ENCODE measurements around the gene CNOT3.
A peak's percentile ranks its signal among the peaks of the same experiment; 100 is the strongest.
"Not testable (repeated sequence)": the region's sequence is repeated elsewhere in the genome, so short reads cannot be mapped to it uniquely, and the experiment has no call there.

The CNOT3 gene

DNA sequence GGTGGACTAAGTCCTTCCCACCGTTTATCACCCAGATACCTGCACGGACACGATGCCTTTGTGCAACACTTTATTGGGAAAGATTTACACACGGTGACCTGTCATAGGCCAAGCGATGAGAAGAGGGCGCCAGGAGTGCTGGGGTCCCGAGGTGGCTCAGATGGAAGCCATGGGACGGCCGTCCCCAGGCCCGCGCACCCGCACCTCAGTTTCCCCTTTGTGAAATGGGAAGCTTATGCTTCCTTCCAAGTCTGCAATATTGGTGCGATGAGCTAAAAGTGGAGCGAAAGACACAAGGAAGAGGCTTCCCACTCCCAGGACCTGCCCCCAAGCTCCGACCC, 35.8 kb downstream of the CNOT3 start:
- DNase-seq: no peak

DNA sequence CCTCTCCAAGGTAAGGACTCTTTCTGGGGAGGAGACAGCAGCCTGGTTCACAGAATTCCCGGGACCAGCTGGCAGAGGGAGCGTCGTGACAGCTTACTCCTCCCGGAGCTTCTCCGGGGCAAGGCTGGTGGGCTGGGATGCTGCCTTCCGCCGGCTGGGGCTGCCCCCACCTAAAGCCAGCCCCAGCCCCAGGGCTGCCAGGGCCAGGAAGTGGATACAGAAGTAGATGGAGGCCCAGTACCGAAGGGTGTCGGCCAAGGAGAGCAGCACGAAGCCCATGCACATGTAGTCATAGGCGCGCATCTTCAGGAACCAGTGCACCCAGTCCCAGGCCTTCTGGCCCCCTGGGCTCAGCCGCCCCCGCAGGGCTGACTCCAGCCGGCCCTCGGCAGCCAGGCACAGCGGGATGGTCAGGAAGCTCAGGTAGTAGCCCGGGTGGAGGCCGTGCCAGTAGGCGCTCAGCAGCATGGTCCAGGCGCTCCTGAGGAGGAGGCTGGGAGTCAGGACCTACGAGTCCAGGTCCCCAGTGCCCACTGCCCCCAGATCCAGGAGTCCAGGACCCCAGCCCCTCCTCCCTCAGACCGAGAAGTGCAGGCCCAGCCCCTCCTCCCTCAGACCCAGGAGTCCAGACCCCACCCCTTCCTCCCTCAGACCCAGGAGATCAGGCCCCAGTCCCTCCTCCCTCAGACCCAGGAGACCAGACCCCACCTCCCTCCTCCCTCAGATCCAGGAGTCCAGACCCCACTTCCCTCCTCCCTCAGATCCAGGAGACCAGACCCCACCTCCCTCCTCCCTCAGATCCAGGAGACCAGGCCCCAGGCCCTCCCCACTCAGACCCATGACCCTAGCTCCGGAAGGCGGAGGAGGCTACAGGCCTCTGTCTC, 36.6 kb downstream of the CNOT3 start:
- DNase-seq: no peak

DNA sequence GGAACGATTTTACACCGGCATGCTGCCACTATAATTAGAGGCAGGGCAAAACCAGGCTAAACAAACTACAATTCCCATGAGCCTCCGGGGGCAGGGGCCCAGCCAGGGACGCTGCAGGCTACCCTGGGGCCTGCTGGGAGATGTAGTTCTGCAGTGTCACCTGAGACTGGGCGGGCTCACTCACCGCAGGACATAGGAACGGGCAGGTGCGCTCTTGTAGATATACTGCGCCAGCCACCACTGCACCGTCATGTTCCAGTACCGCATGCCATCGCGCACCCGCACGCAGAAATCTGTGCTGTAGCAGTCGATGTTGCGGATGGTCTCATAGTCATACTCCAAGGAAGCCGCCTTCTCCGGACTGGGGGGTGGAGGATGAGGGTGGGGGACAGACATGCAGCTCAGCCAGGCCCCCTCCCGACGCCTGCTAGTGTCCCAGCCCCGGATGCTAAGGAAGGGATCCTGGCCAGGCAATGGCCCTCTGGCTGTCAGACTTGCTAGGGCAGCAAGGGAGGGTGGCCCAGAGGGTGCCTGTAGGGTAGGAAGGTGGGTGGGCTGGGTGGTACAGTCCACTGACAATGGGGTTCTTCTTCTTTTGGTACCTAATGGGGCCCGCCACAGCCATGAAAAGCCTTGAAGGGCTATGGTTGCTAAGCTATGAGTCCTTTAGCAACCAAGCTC, 41.2 kb downstream of the CNOT3 start:
- peak; percentile 30 to 53 for DNase-seq

DNA sequence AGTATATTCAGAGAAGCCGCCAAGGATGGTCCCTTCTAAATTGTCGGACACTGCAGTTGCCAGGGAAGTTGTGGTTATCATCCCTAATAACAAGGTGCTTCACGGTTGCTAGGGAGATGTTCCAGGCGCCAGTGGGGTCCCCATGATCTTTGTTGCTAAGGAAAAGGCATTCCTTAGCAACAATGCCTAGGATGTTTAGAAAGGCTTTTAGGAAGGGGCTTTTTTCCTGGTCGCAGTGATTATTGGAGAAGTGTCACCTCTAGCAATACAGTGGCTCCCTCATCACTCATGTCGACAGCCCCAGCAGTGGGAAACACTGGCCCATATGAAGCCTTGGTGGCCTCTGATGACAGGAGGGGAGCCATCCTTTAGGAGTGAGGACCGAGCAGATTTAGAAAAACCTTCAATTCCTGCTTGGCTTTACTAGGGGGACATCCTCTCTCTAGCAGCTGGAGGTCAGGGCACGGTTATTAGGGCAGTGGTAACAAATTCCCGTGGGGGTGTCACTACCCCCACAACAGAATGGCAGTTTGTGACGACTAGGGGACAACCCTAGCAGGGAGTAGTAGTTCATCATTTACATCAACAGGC, 41.8 kb downstream of the CNOT3 start:
- no peak for DNase-seq

DNA sequence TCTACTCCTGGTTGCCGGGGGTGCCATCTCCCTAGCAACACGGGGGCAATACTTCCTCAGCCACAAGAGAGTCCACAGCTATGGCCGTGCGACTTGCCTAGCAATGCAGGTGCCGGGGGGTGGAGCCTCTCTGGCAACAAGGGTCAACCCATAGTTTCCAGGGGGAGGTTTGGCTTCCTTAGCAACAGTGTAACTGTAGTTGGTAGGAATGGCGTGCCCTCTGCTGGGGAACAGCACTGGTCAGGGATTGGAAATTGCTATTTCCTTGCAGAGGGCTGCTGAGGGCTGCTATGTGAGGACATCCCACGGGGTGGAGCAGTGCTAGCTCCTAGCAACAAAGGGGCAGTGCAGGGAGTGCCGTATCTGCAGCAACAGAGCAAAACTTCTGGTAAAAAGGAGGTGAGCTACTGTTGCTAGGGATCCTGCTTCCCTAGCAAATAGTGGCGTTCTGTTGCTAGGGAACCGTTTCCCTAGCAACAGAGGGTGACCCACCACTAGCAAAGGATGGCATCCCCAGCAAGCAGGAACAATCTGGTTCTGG, 42.4 kb downstream of the CNOT3 start:
- peak; percentile 23 to 59 for DNase-seq

DNA sequence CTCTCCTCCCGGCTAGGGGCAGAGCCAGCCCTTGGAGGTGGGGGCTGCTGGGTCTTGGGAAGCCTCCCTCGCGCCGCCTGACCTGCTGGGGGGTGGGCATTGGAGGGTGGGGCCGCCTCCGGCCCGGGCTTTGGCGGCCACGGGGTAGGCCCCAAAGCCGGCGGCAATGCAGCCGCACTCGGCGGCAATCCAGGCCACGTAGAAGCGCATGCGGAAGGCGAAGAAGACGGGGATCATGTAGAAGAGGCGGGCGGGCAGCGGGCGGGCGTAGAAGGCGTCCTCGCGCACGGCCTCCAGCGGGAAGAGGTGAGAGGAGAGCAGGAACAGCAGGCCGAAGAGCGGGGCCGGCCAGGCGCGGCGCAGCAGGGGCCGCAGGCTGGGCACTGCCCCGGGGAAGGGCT, 43.1 kb downstream of the CNOT3 start:
- no peak for DNase-seq

DNA sequence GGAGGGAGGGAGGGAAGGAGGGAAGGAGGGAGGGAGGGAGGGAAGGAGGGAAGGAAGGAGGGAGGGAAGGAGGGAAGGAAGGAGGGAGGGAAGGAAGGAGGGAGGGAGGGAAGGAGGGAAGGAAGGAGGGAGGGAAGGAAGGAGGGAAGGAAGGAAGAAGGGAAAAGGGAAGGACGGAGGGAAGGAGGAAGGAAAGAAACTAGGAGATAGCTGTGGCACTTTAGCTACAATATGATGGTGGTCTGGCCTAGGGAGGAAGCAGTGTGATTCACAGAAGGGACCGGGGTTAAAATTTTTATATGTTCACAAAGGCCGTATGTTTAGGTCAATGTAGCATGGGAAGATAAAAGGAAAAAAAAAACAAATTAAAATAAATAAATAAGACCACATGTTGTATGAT, 44.3 kb downstream of the CNOT3 start:
- not testable (repeated sequence) for DNase-seq

DNA sequence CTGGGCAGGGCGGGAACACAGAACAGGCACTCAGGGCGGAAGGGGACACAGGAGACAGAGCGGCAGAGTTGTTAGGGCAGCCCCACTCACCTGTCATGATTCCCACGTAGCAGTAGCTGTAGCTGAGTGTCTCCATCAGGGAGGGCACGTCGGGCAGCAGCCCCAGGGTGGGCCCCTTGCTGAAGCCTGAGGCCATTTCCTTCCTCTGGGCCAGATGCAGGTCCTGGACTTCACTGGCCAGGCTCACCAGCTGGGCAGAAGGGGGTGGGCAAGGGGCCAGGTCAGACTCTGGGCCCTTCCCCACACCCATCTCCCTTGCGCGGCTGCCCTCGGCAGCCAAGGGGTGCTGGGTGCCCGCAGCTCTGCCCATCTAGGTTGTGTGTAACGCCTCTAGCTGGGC, 45.9 kb downstream of the CNOT3 start:
- no peak for DNase-seq

DNA sequence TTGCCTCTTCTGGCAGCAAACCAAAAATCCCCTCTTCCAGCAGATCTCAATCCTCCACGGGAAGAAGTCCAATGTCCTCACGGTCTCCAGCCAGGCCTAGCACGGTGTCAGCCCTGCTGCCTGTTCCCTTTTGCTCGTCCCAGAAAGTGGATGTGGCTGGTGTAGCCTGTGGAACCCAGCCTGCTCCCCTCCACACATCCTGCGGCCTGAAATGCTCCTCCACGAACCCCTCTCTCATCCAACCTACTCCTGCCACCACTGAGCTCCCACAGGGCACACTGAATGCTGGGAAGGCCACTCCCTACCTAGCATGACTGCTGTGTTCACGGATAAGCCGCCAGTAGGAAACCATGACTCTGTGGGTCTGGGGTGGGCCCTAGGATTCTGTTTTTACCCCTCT, 48.8 kb downstream of the CNOT3 start:
- DNase-seq: no peak

DNA sequence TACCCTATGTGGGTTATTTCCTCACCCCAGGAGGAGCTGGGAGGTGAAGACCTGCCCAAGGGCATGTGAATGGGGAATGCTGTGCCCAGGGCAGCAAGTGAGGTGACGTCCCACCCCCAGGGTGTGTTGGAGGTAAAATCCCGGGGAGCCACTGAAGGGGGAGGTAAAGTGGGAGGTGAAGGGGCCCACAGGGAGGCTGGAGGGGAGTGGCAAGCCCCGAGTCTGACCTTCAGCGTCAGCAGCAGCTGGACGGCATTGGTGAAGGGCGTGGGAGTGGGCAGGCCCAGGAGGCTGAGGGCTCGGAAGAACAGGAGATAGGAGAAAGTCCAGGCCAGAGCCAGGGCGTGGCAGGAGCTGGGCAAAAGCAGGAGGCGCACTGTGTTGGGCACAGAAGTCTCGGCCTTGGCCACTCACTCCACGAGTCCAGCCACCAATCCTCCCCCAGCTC, 49.4 kb downstream of the CNOT3 start:
- no peak for DNase-seq

DNA sequence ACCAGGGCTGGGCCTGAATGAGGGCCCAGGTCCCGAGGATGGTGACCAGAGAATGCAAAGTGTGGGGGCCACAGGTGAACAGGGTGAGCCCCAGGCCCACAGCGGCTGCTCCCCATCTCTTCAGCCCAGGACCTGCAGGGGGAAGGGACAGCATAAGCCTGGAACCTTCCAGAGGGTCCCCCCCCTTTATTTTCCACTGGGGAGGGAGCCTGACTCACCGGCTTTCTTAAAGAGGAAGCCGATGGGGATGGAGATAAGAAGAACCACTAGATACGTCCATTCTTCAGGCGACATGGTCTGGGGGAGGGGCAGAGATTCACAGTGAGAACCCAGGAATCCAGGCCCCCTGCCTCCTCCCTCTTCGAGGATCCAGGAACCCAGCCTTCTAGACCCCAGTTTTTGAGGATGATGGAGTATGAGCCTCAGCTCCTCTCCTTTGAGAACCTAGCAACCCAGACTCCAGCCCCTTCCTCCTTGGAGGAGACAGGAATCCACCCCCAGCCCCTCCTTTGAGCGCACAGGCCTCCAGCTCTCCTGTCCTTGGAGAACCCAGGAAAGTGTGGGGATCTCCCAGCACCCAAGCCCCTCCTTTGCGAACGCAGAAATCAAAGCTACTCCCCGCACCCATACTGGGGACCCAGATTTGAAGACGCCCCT, 50.8 kb downstream of the CNOT3 start:
- DNase-seq: no peak

DNA sequence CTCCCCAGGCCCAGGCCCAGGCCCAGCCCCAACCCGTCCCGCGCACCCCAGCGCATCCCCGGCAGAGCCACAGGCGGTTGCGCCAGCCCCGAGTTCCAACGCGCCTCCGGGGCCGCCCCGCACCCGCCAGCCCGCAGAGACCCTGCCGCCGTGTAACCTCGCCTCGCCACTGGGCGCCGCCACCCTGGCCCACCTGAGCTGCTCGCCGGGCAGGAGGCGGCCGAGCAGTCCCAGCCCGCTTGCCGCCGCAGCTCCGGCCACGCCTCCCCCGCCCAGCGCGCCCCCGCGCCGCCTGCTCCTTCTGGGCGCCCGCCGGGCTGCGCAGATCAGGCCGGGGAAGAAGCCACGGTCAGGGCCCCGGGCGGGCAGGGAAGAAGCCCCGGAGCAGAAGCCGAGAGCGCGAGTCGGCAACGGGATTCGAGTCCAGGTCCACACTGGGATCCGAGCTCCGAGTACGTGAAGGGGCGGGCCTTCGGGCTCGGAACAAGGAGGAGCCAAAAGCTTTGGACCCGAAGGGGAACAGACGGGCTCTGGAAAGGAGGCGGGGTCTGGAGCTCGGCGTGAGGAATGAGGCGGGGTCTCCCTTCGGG, 51.7 kb downstream of the CNOT3 start, which contains the start of gene MBOAT7:
Gene MBOAT7, minus strand, starts transcription at position 436 of the 590 bp plus-strand sequence. CDS start 1,072 bp downstream, outside the sequence.
- no peak for DNase-seq

DNA sequence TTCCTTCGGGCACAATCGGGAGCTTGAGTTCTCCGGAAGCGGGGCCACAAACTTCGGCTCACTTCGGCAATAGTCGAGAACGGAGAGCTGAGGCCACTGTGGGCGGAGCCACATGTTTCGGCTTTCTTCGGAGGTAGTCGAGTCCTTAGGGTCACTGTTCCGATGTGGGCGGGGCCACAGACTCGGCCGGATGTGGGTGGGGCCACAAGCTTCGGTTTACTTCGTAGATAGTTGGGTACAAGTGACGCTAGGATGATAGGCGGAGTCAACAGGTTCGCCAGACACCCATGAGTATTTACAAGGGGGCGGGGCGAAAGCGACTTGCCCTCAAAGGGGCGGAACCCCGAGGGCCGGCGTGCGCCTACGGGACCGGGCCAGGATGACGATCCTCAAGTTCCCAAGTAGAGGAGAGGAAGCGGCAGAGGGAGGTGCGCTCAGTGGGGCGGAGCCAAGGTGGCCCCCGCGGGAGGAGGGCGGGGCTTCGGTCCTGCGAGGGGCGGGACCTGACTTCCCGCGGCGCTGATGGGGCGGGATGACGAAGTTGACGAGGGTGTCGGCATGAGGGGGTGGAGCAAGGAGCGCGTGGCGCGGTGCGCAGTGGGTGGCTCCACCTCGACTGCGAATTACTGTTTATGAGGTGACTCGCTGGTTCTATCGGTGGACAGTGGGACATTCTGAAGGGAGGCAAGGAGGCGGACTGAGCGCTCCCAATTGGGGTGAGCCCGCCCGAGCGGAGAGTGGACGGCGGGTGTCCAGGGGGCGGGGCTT, 52.4 kb downstream of the CNOT3 start:
- peak; percentile 100 for DNase-seq

DNA sequence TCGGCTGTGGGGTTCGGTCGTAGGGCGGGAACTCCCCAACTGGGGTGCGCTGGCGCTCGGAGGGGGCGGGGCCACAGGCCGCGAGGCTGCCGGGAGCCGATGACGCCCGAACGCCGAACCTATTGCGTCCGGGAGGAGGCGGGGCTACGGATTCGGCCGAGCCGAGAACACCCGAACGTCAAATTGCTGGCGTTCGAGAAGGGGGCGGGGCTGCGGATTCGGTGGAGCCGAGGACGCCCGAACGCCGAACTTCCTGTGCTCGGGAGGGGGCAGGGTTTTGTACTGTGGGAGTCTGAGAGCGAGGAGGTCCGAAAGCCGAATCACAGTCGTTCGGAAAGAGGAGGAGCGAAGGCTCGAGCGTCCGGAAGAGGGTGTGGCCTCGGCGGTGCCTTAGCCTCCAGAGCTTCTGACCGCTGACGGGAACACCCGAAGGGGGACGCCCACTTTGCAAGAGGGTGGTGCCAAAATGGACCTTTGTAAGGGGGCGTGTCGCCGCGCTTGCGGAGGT, 53.0 kb downstream of the CNOT3 start:
- DNase-seq: peak; percentile 98 to 99

DNA sequence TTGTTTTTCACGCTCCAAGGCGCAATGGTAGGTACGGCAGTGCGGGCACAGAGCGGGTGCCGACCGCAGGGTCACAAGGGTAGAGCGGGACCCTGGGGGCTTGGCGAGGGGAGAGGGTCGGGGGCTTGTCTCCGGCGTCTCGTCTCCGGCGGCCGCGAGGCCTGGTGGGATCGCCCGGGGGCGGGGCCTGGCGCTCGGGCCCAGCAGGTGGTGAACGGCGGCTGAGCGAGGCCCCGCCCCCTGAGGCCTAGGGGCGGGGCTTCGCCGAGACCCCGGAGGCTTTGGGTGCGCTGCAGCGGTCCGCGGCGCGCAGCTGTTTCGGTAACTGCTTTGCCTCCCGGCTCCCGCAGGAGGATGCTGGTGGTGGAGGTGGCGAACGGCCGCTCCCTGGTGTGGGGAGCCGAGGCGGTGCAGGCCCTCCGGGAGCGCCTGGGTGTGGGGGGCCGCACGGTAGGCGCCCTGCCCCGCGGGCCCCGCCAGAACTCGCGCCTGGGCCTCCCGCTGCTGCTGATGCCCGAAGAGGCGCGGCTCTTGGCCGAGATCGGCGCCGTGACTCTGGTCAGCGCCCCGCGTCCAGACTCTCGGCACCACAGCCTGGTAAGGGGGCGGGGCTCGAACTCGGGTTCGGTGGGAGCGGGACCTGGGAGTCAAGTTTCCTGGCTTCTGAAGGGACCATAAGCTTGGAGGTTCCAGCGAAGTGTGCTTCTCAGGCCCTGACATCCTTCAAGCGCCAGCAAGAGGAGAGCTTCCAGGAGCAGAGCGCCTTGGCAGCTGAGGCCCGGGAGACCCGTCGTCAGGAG, 53.6 kb downstream of the CNOT3 start, which contains the start of gene TSEN34:
Gene TSEN34, plus strand, starts transcription at position 298 of the 800 bp plus-strand sequence. Its CDS starts 57 bp downstream, at position 355.
- peak; percentile 78 to 87 for DNase-seq

DNA sequence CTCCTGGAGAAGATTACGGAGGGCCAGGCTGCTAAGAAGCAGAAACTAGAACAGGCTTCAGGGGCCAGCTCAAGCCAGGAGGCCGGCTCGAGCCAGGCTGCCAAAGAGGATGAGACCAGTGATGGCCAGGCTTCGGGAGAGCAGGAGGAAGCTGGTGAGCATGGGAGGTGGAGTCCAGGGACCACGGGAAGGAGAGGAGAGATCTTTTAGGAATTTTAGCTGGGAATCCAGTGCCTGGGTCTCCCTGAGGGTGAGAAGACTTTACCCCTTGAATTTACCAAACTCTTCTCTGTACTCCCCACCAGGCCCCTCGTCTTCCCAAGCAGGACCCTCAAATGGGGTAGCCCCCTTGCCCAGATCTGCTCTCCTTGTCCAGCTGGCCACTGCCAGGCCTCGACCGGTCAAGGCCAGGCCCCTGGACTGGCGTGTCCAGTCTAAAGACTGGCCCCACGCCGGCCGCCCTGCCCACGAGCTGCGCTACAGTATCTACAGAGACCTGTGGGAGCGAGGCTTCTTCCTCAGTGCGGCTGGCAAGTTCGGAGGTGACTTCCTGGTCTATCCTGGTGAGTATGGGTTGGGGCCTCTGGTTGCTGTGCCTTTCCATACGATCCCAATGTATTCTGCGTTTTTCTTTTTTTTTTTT, 54.4 kb downstream of the CNOT3 start:
- DNase-seq: no peak

DNA sequence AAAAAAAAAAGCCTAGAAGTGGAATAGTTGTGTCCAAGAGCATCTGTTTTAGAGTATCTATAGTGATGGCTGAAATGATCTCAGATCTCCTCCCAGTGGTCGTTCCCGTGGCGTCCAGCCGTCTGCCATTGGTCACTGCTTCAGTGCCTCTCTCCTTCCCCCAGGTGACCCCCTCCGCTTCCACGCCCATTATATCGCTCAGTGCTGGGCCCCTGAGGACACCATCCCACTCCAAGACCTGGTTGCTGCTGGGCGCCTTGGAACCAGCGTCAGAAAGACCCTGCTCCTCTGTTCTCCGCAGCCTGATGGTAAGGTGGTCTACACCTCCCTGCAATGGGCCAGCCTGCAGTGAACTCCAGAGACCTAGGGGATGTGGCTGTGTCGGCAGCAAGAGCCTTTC, 55.4 kb downstream of the CNOT3 start:
- no peak for DNase-seq

DNA sequence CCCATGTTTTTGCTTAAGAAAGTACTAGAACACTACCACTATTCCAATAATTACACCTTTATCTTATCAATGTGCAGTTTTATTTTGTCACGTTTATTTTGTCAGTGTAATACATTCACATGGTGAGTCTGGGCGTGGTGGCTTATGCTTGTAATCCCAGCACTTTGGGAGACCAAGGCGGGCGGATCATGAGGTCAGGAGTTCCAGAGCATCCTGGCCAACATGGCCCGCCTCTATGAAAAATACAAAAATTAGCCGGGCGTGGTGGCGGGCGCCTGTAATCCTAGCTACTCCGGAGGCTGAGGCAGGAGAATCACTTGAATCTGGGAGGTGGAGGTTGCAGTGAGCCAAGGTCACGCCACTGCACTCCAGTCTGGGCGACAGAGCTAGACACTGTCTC, 56.9 kb downstream of the CNOT3 start:
- DNase-seq: not testable (repeated sequence)

DNA sequence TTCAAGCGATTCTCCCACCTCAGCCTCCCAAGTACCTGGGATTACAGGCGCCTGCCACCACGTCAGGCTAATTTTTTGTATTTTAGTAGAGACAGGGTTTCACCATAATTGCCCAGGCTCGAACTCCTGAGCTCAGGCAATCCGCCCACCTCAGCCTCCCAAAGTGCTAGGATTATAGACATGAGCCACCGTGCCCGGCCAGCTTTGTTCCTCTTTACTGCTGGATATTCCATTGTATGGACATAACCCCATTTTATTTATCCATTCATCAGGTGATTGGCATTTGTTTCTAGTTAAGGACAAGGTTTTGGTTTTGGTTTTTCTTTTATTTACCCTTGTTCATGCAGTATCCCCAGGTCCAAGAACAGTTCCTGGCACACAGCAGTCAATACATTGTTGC, 59.0 kb downstream of the CNOT3 start:
- DNase-seq: no peak

DNA sequence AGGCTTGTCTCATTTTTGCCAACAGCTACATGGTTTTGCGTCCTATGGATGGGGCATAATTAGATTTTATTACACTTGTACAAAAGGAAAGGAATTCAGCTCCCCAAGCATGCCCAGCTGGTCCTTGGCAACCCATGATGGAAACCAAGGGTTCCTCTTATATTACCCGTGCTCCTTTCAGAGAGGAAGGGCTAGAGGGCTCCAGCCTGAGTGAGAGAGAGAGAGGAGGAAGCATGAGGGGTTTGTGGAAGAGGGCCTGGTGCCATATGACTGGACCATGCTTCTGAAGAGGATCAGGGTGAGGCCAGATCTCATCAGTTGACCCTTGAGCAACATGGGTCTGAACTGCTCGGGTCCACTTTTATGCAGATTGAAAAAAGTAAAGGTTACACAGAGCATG, 59.6 kb downstream of the CNOT3 start:
- no peak for DNase-seq

Measured in NCI-H187 (cell line).